NCI-H345 (cell line): ENCODE data around the gene EFEMP1.

Experiments used
- DNase-seq: peaks from one replicate; lab custom pipeline; 2025; lab: John Stamatoyannopoulos, UW

Gene EFEMP1

GRCh38 chr2:55931281-55931680 is 7.7 kb upstream of the EFEMP1 start:
- no peak for DNase-seq

GRCh38 chr2:55929476-55929875 is 5.9 kb upstream of the EFEMP1 start:
- no peak for DNase-seq

GRCh38 chr2:55926974-55927373 is 3.4 kb upstream of the EFEMP1 start:
- DNase-seq: no peak

- no peak for DNase-seq
These were observed 2.7 kb upstream of the EFEMP1 start for GRCh38 chr2:55926246-55926645.

- DNase-seq: no peak
These were observed 370 bp upstream of the EFEMP1 start for GRCh38 chr2:55923982-55924321.

- DNase-seq: no peak
These were observed 1.2 kb downstream of the EFEMP1 start for GRCh38 chr2:55922291-55922907.

- no peak for DNase-seq
These were observed 4.0 kb downstream of the EFEMP1 start for GRCh38 chr2:55919574-55919973.

- DNase-seq: no peak
These were observed 4.7 kb downstream of the EFEMP1 start for GRCh38 chr2:55918856-55919255.

- DNase-seq: no peak
These were observed 5.7 kb downstream of the EFEMP1 start for GRCh38 chr2:55917713-55918390.

- no peak for DNase-seq
These were observed 6.5 kb downstream of the EFEMP1 start for GRCh38 chr2:55917117-55917516.

- no peak for DNase-seq
These were observed 7.0 kb downstream of the EFEMP1 start for GRCh38 chr2:55916473-55917049.

- no peak for DNase-seq
These were observed 8.8 kb downstream of the EFEMP1 start for GRCh38 chr2:55914786-55915185.

GRCh38 chr2:55912926-55913325 is 10.7 kb downstream of the EFEMP1 start:
- no peak for DNase-seq

GRCh38 chr2:55910077-55910476 is 13.5 kb downstream of the EFEMP1 start:
- no peak for DNase-seq

- DNase-seq: no peak
These were observed 15.9 kb downstream of the EFEMP1 start for GRCh38 chr2:55907686-55908085.

GRCh38 chr2:55906993-55907392 is 16.6 kb downstream of the EFEMP1 start:
- DNase-seq: no peak

- DNase-seq: no peak
These were observed 19.9 kb downstream of the EFEMP1 start for GRCh38 chr2:55903727-55904126.

GRCh38 chr2:55902971-55903370 is 20.6 kb downstream of the EFEMP1 start:
- no peak for DNase-seq

- DNase-seq: no peak
These were observed 21.2 kb downstream of the EFEMP1 start for GRCh38 chr2:55902429-55902828.

GRCh38 chr2:55901941-55902340 is 21.6 kb downstream of the EFEMP1 start:
- DNase-seq: no peak

GRCh38 chr2:55901322-55901721 is 22.3 kb downstream of the EFEMP1 start:
- no peak for DNase-seq

GRCh38 chr2:55899881-55900280 is 23.7 kb downstream of the EFEMP1 start:
- no peak for DNase-seq

- no peak for DNase-seq
These were observed 25.1 kb downstream of the EFEMP1 start for GRCh38 chr2:55898386-55899040.
